HUDEP-2 (cell line): ENCODE measurements around the gene NDUFA1.
A peak's percentile ranks its signal among the peaks of the same experiment; 100 is the strongest.
"Not testable (repeated sequence)": the region's sequence is repeated elsewhere in the genome, so short reads cannot be mapped to it uniquely, and the experiment has no call there.

Experiments
- DNase-seq, 76 experiments: peaks; one replicate each; lab custom pipeline; 2025; ENCODE audit not compliant: unreplicated experiment in 76 of 76; lab: John Stamatoyannopoulos, UW

Gene NDUFA1

DNA sequence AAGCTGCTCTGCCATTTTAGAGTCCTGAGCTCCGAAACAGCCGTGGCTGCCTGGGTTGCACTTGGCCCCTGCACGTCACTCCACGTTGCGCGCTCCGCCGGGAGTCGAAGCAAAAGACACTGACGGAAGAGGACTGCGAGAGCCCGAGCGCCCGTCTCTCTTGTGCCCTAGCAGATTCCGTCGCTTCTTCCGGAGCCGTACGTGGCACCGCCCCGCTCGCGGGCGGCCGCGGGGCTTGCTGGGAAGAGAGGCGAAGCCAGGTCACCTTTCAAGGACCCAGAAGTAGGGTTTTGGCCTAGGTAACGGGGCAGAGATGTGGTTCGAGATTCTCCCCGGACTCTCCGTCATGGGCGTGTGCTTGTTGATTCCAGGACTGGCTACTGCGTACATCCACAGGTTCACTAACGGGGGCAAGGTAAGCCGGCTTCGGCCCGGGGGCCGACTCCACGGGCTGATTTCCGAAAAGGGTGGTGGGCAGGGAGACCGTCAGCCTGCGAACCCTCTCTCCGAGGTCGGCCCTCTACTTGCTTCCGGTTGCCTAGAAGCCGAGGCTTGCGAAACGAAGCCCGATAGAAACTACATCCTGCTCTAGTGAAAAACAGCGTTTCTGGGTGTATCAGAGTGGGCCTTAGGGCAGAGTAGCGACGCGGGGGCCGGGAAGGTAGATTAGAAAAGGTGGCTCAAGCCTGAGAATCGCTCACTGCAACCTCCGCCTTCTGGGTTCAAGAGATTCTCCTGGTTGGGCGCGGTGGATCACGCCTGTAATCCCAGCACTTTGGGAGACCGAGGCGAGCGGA lies at the start of gene NDUFA1, which contains the start of gene RNF113A:
TSS of gene NDUFA1 (plus strand) at position 234 of the 797 bp plus-strand sequence. CDS start at position 314, 80 bp downstream.
TSS of gene RNF113A (minus strand) at position 135 of the 797 bp plus-strand sequence. CDS start at position 15, 120 bp downstream.
- DNase-seq: peak in 75 of 76 experiments; percentile 2 to 83 (median 65)

DNA sequence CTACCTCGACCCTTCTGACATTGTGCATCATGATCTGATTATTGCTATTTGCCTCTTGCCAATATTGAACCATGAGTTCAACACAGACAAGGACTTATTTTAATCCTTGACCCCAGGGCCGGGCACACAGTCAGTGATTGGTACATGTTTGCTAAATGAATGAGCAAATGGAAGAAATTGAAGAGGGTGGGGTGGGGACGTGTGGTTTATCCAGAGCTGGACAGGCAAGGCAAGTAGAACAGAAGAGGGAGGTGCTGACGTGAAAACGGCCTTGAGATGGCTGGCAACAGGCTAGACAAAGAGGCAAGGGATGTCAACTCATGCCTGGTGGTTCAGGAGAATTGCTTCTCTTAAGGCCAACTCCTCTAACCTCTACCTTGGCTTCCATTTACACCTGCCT lies 47.4 kb upstream of the NDUFA1 start:
- not testable (repeated sequence) for DNase-seq

DNA sequence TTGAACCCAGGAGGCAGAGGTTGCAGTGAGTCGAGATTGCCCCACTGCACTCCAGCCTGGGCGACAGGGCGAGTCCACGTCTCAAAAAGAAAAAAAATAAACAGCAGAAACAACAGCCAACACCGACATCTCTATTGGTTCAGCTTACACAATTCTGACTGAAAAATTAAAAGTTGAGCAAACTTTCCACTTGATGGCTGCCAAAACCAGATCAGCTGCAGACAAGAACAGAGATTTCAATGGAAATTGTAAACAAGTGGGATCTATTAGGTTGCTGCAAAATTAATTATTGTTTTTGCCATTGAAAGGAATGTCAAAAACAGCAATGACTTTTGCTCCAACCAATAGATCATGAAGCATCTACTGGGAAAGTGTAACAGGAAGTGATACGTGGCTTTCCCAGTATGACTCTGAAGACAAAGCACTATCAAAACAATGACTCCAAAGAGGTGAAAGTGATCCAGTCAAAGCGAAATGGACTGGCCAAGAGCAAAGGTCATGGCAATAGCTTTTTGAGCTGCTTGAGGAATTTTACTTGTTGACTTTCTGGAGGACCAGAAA lies 45.2 kb upstream of the NDUFA1 start:
- no peak for DNase-seq

DNA sequence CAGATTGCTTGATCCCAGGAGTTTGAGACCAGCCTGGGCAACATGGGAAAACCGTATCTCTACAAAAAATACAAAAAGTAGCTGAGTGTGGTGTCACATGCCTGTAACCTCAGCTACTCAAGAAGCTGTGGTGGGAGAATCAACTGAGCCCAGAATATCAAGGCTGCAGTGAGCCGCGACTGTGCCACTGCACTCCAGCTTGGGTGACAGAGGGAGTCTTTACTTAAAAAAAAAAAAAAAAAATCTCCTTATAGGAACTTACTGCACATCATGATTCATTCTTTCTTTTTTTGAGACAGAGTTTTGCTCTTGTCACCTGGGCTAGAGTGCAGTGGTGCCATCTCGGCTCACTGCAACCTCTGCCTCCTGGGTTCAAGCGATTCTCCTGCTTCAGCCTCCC lies 43.2 kb upstream of the NDUFA1 start:
- no peak for DNase-seq

DNA sequence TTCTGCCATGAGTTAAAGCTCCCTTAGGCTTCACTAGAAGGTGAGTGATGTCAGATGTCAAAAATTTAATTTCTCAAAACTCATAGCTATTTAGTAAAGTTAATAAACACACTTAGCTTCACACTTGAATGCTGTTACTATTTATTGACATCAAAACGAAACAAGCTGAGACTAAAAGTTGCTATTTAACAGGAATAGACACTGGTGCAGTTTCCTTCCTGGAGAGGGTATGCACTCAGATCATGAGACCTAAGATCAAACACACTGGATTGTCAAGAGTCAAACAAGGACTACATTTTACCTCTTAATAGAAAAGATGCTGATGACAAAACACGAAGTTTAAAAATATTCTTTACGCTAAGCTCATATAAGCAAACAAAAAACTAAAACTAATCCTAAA lies 37.7 kb upstream of the NDUFA1 start:
- no peak for DNase-seq

DNA sequence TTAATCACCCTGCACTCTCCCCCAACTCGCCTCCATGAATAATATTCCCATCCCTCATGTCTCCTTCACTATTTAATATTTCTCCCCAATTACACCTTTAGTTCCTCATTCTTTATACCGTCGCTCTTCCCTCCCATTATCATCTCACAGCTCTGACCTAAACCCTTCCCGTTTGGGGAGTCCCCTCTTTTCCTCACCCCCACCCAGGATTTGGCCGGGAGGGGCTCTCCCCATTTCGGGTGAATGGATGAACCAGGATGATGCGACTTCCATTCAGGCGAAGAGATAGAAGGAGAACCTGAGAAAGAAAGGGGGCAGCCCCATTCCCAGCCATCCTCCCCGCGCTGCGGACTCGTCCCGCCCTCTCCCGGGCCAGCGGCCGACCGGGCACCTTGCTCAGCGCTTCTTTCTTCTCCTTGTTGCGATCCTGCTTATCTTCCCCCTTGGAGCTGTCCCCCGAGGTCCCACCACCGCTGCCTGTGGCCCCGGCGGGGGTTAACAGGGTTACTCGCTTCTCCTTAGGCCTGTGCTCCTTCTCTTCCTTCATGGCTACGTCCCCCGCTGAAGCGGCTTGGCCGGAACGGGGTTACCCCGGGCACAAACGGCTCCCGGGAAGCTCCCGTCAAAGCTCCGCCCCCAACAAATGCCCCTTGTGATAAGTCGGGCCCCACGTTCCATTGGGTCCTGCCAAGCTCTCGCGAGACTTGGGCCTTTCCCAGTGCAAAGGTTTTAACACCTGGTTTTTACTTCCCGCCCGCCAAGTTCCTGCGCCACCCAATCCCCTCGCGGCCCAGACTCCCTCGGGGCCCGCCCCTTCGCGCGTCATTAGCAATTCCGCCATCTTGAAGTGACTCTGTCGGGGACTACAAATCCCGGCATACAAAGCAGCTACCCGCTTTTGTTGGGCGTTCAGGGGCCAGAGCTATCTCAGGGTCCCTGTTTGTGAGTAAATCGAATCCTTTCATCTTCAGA lies 19.0 kb upstream of the NDUFA1 start, which contains the start of gene UPF3B:
TSS of gene UPF3B (minus strand) at position 582 of the 972 bp plus-strand sequence. CDS start at position 547, 35 bp downstream.
- DNase-seq: peak; percentile 1 to 96 (median 90)

DNA sequence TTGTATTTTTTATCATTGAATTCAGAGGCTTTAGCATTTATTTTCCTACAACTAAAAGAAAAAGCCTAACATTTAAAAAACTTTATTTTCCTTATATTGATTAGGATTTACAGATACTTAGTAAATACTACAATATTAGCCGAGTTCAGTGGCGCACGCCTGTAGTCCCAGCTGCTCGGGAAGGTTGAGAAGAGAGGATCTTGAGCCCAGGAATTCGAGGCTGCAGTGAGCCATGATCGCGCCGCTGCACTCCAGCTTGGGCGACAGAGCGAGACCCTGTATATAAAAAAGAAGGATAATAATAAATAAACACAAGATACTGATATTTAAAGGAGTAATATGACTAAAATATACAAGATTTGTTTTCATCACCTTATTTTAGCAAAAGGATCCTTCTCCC lies 18.2 kb upstream of the NDUFA1 start:
- DNase-seq: no peak

DNA sequence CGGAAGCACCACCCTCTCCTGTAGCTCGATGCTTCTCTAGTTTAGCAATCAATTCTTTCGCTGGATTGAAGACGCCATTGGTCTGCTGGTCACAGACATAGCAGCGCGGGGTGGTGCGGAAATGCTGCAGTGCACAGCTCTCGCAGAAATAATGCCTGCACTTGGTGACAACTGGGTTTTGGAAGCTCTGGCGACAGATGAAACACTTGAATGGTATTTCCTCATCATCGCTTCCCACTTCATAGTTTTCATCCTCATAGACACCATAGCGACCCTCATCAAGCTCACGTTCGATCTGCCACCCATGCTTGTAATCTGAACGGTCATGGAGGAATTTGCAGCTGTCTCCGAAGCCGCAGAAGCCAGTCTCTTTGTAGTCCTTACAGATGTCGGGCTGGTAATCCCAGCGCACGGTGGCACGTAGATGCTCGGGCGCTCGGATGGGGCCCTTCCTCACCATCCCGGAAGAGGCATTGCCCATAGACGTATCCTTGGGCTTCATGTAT lies 953 bp upstream of the NDUFA1 start:
- peak in 8 of 76 experiments; percentile 0 to 25 (median 2) for DNase-seq

DNA sequence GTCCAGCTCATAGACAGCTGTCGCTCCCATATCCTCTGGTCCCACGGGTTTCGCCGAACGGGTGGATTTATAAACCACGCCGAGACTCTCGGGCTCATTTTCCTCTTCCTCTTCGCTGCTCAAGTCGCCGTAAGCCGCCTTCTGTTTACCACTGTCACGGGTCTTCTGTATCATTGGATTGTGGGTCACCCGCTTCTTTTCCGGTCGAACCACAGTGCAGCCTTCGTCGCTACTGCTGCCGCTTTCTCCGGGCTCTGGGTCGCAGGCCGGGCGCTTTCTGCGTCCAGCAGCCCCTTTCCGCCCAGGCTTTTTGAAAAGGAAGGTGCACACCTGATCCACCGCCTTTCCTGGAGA lies 410 bp upstream of the NDUFA1 start:
- DNase-seq: peak in 4 of 76 experiments; percentile 19 to 24 (median 20)

DNA sequence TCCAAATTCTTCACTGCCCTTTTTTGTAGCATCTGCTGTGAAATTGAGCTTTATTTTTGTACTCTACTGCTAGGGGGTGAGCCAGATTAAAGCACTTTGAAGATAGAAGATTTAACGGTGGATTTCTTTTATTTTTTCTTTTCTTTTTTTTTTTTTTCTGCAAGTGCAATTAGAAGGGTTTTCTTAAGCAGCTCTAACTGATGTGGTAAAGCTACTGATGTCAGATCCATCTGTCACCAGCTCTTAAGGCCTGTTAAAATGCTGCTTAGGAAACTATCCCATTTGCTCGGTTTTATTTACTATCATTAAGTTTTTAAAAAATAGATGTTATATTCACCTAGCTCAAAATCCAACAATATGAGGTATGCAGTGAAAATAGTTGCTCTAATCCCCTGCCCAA lies 7.1 kb downstream of the NDUFA1 start:
- no peak for DNase-seq

DNA sequence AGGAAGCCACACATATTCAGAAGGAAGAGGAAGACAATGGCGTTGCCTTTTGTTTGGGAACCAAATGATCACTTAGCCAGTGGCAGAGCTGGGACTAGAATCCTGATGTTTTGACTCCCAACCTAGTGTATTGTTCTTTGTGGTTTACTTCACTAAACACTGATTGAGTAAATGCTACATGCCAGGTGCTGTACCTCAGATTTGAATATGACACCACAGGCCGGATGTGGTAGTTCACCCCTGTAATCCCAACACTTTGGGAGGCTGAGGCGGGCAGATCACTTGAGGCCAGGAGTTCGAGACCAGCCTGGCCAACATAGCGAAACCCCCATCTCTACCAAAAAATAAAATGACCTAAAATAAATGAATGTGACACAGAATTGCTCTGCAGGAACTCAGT lies 8.4 kb downstream of the NDUFA1 start:
- no peak for DNase-seq

DNA sequence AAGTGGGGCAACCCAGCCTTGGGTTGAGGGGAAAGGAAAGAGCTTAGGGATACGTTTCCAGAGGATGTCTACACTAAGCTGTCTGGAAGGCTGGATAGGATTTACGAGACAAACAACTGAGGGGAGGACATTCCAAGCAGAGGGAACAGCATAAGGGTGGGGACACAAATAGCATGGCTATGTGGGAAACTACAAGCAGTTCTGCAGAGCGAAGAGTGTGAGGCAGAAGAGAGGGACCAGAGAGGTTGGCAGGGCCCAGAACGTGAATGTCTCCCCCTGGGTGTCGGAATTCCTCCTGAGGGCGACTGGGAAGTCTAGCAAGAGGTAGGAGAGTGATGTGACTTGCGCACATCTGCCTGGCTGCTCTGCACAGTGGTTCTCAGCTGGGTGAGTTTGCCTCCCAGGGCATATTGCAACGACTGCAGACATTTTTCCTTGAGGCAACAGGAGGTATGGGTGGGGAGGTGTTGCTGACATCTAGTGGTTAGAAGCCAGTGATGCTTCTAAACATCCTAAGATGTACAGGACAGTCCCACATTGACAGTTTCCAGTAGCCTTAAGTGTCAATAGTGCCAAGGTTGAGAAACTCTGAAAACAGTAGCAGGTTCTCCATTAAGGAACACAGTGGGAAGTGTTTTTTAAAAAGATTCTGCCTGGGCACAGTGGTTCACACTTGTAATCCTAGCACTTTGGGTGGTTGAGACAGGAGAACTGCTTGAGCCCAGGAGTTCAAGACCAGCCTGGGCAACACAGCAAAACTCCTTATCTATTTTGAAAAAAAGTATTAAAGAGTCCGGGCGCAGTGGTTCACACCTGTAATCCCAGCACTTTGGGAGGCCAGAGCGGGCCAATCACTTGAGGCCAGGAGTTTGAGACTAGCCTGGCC lies 9.2 kb downstream of the NDUFA1 start:
- DNase-seq: peak in 28 of 76 experiments; percentile 0 to 43 (median 3)

DNA sequence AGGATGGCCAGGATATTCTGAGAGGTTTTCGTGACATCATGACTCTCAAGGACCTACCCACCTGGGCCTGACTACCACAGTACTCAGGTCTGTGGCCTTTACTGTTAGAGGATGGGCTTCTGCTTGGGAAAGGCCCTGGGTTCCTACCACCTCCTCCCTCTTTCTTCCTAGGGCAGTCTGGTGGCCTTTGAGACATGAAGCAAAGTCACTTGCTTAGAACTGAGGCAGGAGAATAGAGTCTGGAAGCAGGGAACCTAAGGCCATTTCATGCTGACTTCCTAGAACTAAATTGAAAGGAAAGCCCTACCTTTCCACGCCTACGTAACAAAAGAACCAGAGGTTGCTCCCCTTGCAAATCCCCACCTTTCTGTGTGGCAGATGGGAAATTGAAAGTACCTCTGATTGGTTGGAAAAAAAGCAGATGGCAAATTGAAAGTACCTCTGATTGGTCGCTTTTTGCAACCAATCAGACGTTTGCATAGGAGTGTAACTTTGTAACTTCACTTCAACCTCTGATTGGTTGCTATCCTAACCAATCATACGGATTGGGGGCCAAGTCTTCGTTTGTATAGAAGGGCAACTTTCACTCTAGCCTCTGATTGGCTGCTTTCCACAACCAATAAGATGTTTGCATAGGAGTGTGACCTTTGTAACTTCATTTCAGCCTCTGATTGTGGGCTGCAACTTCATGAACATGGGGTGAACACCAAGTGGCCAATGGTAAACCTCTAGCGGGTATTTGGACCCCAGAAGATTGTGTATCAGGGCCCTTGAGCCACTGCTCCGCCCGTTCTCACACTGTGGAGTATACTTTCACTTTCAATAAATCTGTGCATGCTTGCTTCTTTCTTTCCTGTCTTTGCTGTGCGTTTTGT lies 14.2 kb downstream of the NDUFA1 start:
- DNase-seq: peak in 3 of 76 experiments; percentile 0 to 10 (median 2)

DNA sequence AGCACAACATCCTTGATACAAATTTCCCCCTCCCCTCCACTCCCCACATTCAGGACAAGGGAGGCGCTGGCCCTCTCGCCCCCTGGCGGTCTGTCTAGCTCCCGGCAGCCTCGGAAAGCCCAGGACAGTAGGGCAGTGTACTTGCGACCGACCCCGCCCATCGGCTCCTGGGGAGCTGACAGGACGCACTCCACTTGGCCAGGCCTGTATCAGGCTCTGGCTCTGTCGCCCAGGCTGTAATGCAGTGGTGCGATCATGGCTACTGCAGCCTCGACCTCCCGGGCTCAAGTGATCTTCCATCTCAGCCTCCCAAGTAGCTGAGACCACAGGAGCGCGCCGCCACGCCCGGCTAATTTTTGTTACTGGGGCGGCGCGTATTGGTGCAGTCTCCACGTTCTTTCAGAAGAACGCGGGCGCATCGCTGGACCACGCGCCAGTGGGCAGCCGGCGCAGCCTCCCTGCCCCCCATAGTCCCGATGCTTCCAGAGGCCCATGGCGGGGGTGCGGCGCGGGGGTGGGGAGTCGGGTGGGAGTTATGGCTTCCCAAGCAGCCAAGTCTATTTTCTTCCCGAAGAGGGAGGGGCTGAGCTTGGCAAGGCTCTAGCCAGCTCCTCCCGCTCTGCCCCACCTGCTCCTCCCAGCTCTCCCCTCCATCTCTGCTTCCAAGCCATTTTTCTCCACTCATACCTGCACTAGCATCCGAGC lies 16.2 kb downstream of the NDUFA1 start:
- DNase-seq: peak in 63 of 76 experiments; percentile 0 to 64 (median 31)

DNA sequence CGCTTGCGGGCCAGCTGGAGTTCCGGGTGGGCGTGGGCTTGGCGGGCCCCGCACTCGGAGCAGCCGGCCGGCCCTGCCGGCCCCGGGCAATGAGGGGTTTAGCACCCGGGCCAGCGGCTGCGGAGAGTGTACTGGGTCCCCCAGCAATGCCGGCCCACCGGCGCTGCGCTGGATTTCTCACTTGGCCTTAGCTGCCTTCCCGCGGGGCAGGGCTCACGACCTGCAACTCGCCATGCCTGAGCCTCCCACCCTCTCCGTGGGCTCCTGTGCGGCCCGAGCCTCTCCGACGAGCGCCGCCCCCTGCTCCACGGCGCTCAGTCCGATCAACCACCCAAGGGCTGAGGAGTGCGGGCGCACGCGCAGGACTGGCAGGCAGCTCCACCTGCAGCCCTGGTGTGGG lies 19.0 kb downstream of the NDUFA1 start:
- not testable (repeated sequence) for DNase-seq

DNA sequence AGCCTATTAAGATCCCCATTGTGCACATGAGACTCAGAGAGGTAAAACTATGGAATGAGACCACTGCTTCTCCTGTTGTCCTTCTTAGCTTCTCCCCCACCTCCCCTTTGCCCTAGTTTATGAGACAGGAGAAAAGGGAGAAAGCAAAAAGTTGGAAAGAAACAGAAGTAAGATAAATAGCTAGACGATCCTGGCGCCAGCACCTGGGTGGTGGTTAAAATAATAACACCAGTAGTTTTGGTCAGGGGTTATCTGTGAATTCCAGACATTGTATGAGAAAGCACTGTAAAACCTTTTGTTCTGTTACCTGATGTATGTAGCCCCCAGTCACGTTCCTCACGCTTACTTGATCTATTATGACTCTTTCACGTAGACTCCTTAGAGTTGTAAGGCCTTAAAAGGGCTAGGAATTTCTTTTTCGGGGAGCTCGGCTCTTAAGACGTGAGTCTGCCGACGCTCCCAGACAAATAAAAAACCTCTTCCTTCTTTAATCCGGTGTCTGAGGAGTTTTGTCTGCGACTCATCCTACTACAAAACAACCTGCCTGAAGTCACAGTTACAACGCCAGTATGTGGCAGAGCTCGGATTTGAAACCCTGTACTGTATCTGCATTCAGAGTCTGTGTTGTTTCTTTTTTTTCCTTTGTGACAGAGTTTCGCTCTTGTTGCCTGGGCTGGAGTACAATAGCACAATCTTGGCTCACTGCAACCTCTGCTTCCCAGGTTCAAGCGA lies 20.5 kb downstream of the NDUFA1 start:
- not testable (repeated sequence) for DNase-seq

DNA sequence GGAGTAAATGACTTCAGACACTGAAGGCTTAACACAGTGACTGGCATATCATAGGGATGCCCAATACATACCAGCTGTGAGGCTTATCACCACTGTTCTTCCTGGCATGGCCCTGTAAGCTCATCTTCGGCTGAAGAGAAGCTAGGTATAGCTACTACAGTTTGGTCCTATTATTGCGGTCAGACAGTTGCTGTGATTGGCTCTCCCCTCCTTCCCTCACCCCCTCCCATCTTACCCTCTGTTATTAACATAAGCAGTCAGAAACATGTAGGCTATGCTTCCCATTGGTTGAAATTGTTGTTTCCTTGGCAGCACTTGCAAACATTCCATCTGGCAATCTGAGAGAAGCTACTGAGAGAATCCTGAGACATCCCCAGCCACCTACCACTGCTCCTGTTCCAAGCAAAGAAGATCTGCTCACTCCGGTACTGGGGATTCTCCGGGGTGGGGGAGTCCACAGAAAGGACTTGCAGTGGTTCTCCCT lies 24.3 kb downstream of the NDUFA1 start, which contains the start of gene AKAP14:
TSS of gene AKAP14 (plus strand) at position 51 of the 484 bp plus-strand sequence. CDS start 7,331 bp downstream, outside the sequence.
- DNase-seq: no peak
